Measurements from ENCODE around the gene LETM1. TPM values are rescaled to one million over a fixed set of nuclear protein-coding genes. Genes with fewer than 3 reads are reported as not detected.

Gene LETM1
- total and polyA plus RNA-seq, 2 of the 13 experiments (the other 11 are each of a cell fraction or from before 2014, with no cell fraction given) = 9.7 to 41.6 TPM

- TF ChIP-seq CTCF (CRISPR knock-in tag; IDR thresholded peaks at IDR 0.05) = no peak
- no peak; the same call in 1 of the 2 replicates for TF ChIP-seq HMGXB3 (CRISPR knock-in tag; IDR thresholded peaks at IDR 0.05; ENCODE audit: borderline replicate concordance)
- TF ChIP-seq, protein P1, sequence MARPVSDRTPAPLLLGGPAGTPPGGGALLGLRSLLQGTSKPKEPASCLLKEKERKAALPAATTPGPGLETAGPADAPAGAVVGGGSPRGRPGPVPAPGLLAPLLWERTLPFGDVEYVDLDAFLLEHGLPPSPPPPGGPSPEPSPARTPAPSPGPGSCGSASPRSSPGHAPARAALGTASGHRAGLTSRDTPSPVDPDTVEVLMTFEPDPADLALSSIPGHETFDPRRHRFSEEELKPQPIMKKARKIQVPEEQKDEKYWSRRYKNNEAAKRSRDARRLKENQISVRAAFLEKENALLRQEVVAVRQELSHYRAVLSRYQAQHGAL (CRISPR knock-in tag; IDR thresholded peaks at IDR 0.05; ENCODE audit: not compliant biosample characterization) = no peak
- no peak for TF ChIP-seq GFI1 (CRISPR knock-in tag; IDR thresholded peaks at IDR 0.05; ENCODE audit: borderline replicate concordance)
- TF ChIP-seq PCBP1 (IDR thresholded peaks at IDR 0.05; ENCODE audit: borderline replicate concordance, low read depth, low read length) = peak; percentile 36; the same call in 1 of the 2 replicates
- TF ChIP-seq NFAT5 (CRISPR knock-in tag; IDR thresholded peaks at IDR 0.05) = peak; percentile 61; the same call in 1 of the 2 replicates
- TF ChIP-seq TCF7L2 (IDR thresholded peaks at IDR 0.05; ENCODE audit: low read depth, low read length) = peak; percentile 34; the same call in 1 of the 2 replicates
- no peak for TF ChIP-seq SP140L (CRISPR knock-in tag; IDR thresholded peaks at IDR 0.05; ENCODE audit: borderline replicate concordance)
- no peak for TF ChIP-seq ZNF432 (CRISPR knock-in tag; IDR thresholded peaks at IDR 0.05; ENCODE audit: borderline replicate concordance)
- TF ChIP-seq KAT7 (CRISPR knock-in tag; IDR thresholded peaks at IDR 0.05; ENCODE audit: borderline replicate concordance) = no peak
- TF ChIP-seq BCL6 (CRISPR knock-in tag; IDR thresholded peaks at IDR 0.05) = peak; percentile 70
- no peak for TF ChIP-seq MXI1 (IDR thresholded peaks at IDR 0.05; ENCODE audit: borderline replicate concordance, low read depth, low read length)
- 0 out of 2 replicates have a peak, but pooled peaks have one; percentile 17 for TF ChIP-seq RFXAP (CRISPR knock-in tag; IDR thresholded peaks at IDR 0.05; ENCODE audit: borderline replicate concordance)
- TF ChIP-seq ZNF383 (CRISPR knock-in tag; IDR thresholded peaks at IDR 0.05; ENCODE audit: borderline replicate concordance) = 0 out of 2 replicates have a peak, but pooled peaks have one; percentile 52
- TF ChIP-seq ZNF496 (CRISPR knock-in tag; IDR thresholded peaks at IDR 0.05; ENCODE audit: insufficient replicate concordance) = no peak
These were observed 71.0 kb downstream of the LETM1 start (continued) for GRCh38 chr4:1784789-1785591.
